WERI-Rb-1 (cell line): ENCODE data around the gene TRIM8.

ENCODE experiments used
- DNase-seq: peaks from one replicate; pipeline ENCODE4 v3.0.0-alpha.2; 2020
- H3K27ac ChIP-seq: fragments of 250-450 bp; sonication (Bioruptor Pico); 2 replicates; pipeline ENCODE4 v1.5.1; 2020; ENCODE audit warnings: mild to moderate bottlenecking, moderate library complexity
- H3K27me3 ChIP-seq: fragments of 250-450 bp; sonication (Bioruptor Pico); 2 replicates; pipeline ENCODE4 v1.5.1; 2021; ENCODE audit warnings: mild to moderate bottlenecking, low read depth, moderate library complexity; ENCODE audit not compliant: insufficient read depth, severe bottlenecking
- H3K36me3 ChIP-seq: fragments of 250-450 bp; sonication (Bioruptor Pico); 2 replicates; pipeline ENCODE4 v1.5.1; 2020; ENCODE audit warnings: mild to moderate bottlenecking, moderate library complexity
- H3K4me3 ChIP-seq: 2 replicates; pipeline ENCODE4 v1.5.1; 2011; ENCODE audit warnings: low read depth, mild to moderate bottlenecking, control low read depth, low read length
- H3K9me3 ChIP-seq: fragments of 250-450 bp; sonication (Bioruptor Pico); 2 replicates; pipeline ENCODE4 v1.5.1; 2021; ENCODE audit warnings: mild to moderate bottlenecking, moderate library complexity; ENCODE audit not compliant: severe bottlenecking
- TF ChIP-seq, protein P1 (sequence below): IDR thresholded peaks from 2 replicates; pipeline ENCODE4 v1.5.1; 2011; ENCODE audit warnings: low read depth, mild to moderate bottlenecking, control low read depth, inconsistent platforms, low read length

TRIM8 gene

DNA sequence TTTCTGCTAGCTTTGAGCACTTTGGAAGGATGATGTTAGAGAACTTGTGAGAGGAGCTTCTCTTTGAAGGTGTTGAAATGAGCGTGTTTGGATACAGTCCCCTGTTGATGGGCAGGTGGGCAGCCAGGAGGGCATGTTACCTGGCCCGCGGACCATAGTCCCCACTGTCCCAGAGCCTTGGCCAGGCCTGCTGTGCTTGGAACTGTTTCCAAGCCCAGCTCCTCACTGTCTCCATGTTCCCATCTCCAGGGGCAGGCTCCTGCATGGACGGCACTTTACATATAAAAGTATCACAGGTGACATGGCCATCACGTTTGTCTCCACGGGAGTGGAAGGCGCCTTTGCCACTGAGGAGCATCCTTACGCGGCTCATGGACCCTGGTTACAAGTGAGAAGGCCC, 27.2 kb upstream of the TRIM8 start:
- DNase-seq, result no peak
- H3K9me3 ChIP-seq, result no peaks in the 10 kb centered on the region
- H3K27me3 ChIP-seq, result no peaks in the 10 kb centered on the region
- H3K4me3 ChIP-seq, result no peak overlapping the region
- TF ChIP-seq, protein P1, sequence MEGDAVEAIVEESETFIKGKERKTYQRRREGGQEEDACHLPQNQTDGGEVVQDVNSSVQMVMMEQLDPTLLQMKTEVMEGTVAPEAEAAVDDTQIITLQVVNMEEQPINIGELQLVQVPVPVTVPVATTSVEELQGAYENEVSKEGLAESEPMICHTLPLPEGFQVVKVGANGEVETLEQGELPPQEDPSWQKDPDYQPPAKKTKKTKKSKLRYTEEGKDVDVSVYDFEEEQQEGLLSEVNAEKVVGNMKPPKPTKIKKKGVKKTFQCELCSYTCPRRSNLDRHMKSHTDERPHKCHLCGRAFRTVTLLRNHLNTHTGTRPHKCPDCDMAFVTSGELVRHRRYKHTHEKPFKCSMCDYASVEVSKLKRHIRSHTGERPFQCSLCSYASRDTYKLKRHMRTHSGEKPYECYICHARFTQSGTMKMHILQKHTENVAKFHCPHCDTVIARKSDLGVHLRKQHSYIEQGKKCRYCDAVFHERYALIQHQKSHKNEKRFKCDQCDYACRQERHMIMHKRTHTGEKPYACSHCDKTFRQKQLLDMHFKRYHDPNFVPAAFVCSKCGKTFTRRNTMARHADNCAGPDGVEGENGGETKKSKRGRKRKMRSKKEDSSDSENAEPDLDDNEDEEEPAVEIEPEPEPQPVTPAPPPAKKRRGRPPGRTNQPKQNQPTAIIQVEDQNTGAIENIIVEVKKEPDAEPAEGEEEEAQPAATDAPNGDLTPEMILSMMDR, result no peak
- H3K36me3 ChIP-seq, result peaks cover 20% of the 10 kb centered on the region
- peak overlapping the region; percentile 64 for H3K27ac ChIP-seq

DNA sequence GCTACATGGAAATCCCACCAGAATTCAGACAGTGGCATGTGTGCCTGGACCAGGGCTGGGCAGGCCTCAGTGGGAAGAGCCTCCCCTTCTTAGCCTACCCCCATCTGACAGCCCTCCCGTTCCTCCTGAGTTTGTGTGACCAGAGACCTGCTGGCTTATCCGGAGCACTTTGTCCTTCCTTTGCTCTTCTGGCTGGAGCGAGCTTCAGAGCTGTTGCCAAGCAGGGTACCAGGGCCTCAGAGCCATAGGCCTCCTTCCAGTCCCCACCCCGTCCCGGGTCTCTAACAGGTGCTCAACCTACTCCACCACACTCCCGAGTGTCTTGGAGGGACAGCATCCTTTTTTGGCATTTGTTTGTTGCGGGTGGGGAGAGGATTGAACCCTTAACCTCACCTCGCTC, 26.5 kb upstream of the TRIM8 start:
- no peaks in the 10 kb centered on the region for H3K9me3 ChIP-seq
- H3K36me3 ChIP-seq, result peaks cover 20% of the 10 kb centered on the region

DNA sequence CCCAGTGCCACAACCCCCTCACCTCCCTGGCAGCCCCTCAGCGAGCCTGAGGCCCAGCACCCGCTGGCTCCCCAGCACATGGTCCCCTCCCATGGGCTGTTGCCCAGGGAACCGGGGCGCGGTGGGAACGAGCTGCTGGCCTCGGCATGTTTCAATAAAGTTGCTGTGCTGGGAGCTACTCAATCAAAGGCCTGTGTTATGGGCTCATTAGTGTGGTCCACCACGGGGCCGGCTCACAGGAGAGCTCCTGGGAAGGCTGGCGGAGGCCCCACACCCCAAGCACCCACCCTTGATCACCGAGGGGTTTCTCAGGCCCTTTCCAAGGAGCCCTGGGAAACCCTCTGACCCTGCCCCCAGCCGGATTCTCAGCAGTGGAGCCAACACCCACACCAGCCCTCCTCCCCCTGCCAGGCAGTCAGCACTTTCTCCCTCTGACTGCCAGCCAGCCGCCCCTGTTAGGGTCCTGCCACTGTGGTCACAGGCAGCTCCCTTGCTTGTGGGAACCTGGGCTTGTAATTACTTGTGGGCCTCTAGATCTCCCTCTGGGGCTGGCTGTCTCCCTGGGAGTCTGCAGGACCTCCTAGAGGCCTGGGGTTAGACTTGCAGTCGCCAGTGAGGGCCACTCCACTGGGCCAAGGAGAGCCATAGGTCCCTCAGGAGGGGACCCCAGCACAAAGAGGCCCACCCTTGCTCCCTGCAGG, 24.8 kb upstream of the TRIM8 start:
- H3K36me3 ChIP-seq, result peaks cover 20% of the 10 kb centered on the region
- H3K9me3 ChIP-seq, result peaks cover 4% of the 10 kb centered on the region
- H3K4me3 ChIP-seq, result no peak overlapping the region
- DNase-seq, result no peak
- no peak overlapping the region for H3K27ac ChIP-seq
- no peaks in the 10 kb centered on the region for H3K27me3 ChIP-seq
- TF ChIP-seq, protein P1, result no peak

More for the DNA sequence above, 26.5 kb upstream of the TRIM8 start:
- Histone ChIP-seq H3K27ac (no peak overlapping the region), H3K27me3 (no peaks in the 10 kb centered on the region), H3K4me3 (no peak overlapping the region)
- no peak for DNase-seq
- TF ChIP-seq, protein P1, result no peak

DNA sequence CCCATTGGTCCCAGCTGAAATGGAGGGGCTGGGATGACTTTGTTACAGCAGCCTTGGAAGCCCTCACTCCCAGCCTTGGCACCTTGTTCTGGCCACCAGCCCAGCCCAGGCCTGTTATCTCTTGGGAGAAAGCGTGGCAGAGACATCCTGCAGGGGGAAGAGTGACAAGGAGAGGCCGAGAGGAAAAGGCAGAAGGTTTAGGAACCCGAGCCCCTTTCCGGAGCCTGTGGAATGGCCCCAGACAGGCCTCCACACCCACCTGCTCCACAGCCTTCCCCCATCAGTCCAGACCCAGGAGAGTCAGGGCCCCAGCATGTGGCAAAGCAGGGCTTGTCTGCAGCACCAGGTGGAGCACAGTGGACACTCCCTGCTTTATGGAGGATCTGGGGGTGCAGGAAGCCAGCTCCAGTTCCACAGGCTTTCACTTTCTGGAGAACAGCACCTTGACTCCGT, 24.1 kb upstream of the TRIM8 start:
- DNase-seq, result no peak
- Histone ChIP-seq H3K36me3 (peaks cover 20% of the 10 kb centered on the region), H3K4me3 (no peak overlapping the region), H3K9me3 (peaks cover 4% of the 10 kb centered on the region), H3K27ac (no peak overlapping the region), H3K27me3 (no peaks in the 10 kb centered on the region)
- TF ChIP-seq, protein P1, result no peak

DNA sequence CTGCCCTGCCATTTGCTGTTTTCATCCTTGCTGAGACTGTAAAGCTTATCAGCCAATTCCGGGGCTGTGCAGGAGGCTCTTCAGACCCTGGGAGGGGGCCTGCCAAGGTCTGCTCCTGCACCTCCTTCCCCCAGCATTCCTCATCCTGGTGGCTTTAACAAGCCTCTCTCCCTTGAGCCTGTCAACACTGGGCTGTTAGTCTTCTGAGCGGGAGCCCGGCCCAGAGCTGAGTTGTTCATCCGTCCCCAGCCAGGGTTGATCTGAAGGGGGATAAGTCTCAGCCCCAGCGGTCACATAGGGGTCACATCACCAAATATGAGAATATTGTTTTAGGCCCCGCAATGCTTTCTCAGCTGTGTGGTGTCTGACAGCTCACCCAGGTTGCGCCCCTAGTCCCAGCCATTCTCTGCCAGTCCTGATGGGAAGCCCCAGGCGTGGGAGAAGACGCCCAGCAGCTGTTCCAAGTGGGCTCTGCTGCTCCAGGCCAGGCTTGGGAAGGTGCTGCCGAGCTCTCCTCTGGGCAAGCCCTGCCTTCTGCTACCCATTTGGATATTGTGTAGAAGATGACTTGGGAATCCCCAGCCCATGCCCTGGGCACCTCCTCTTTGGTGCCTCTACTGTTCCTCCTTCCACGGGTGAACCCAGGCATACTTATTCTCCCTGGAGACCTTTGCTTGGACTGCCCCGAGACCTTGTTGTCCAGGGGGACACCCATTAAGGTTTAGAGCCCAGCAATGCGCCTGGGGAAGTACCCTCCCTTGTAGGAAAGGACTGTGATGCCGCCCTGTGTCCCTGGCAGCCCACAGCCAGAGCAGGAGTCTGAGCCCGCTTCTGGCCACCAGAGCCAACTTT, 23.5 kb upstream of the TRIM8 start:
- H3K36me3 ChIP-seq, result peaks cover 20% of the 10 kb centered on the region
- H3K4me3 ChIP-seq, result no peak overlapping the region
- H3K27me3 ChIP-seq, result no peaks in the 10 kb centered on the region
- H3K27ac ChIP-seq, result no peak overlapping the region
- no peak for DNase-seq
- peaks cover 4% of the 10 kb centered on the region for H3K9me3 ChIP-seq
- TF ChIP-seq, protein P1, result no peak
